Caco-2 (cell line): Measurements from ENCODE around the gene DHDDS. TPM values are rescaled to one million over a fixed set of nuclear protein-coding genes. Genes with fewer than 3 reads are reported as not detected.

ENCODE experiments used
- BruUV-seq: library from RNA; stranded (reverse); fragments of 400-500 nt; replicated peaks from 2 replicates; lab custom pipeline; 2021; lab: Mats Ljungman, UMichigan
- CTCF ChIA-PET: fragments of 300-600 bp; sonication (Branson Sonifier 250); formaldehyde crosslinking; loops from one replicate; lab custom pipeline; 2022; ENCODE audit warnings: antibody characterized with exemption; lab: Charles Lee
- POLR2A ChIA-PET: fragments of 300-600 bp; sonication (Branson Sonifier 250); formaldehyde crosslinking; loops from one replicate; lab custom pipeline; 2022; ENCODE audit warnings: antibody characterized with exemption; lab: Charles Lee
- DNase-seq, 2 experiments: peaks; one replicate each; pipeline versions ENCODE4 v3.0.0 to v3.0.0-alpha.2; 2020 to 2022
- H3K27me3 ChIP-seq: replicated peaks from 2 replicates; pipeline ENCODE4 v1.6.0; 2011; ENCODE audit warnings: low read length; ENCODE audit not compliant: control insufficient read depth, insufficient read depth
- H3K36me3 ChIP-seq: 2 replicates; pipeline ENCODE4 v1.5.1; 2011; ENCODE audit warnings: low read length; ENCODE audit not compliant: control insufficient read depth, insufficient read depth
- H3K4me1 ChIP-seq: fragments of 250-450 bp; sonication (Bioruptor Pico); 2 replicates; pipeline ENCODE4 v1.5.1; 2020; ENCODE audit warnings: mild to moderate bottlenecking
- H3K4me3 ChIP-seq: 2 replicates; pipeline ENCODE4 v1.5.1; 2011; ENCODE audit warnings: low read depth, mild to moderate bottlenecking, control low read depth, low read length
- H3K9me3 ChIP-seq: fragments of 250-450 bp; sonication (Bioruptor Pico); 2 replicates; pipeline ENCODE4 v1.5.1; 2020; ENCODE audit warnings: mild to moderate bottlenecking, moderate library complexity
- H3K27ac Mint-ChIP-seq: one replicate; pipeline ENCODE4 v1.8.0; 2022; ENCODE audit warnings: mixed read lengths; ENCODE audit not compliant: unreplicated experiment
- H3K27me3 Mint-ChIP-seq: one replicate; pipeline ENCODE4 v1.8.0; 2022; ENCODE audit warnings: mixed read lengths; ENCODE audit not compliant: insufficient read depth, unreplicated experiment
- H3K36me3 Mint-ChIP-seq: one replicate; pipeline ENCODE4 v1.8.0; 2022; ENCODE audit warnings: mild to moderate bottlenecking, mixed read lengths; ENCODE audit not compliant: insufficient read depth, unreplicated experiment
- H3K4me1 Mint-ChIP-seq: one replicate; pipeline ENCODE4 v1.8.0; 2022; ENCODE audit warnings: low read depth, mixed read lengths; ENCODE audit not compliant: unreplicated experiment
- H3K4me3 Mint-ChIP-seq: one replicate; pipeline ENCODE4 v1.8.0; 2022; ENCODE audit warnings: mild to moderate bottlenecking, moderate library complexity, mixed read lengths; ENCODE audit not compliant: unreplicated experiment
- H3K9me3 Mint-ChIP-seq: one replicate; pipeline ENCODE4 v1.8.0; 2022; ENCODE audit warnings: mixed read lengths; ENCODE audit not compliant: unreplicated experiment
- CTCF ChIP-seq, 2 experiments: fragments of 200-600 bp in 1 of 2; IDR thresholded peaks; 1 replicate in 1 of 2; 2 replicates in 1 of 2; pipeline versions ENCODE4 v1.5.1 to v1.8.0; 2011 to 2022; ENCODE audit warnings: antibody characterized with exemption in 1 of 2, control low read depth in 1 of 2, inconsistent platforms in 1 of 2, low read depth in 1 of 2, low read length in 1 of 2, mild to moderate bottlenecking in 1 of 2, moderate library complexity in 1 of 2; ENCODE audit not compliant: insufficient read depth in 1 of 2, severe bottlenecking in 1 of 2, unreplicated experiment in 1 of 2
- intact Hi-C: fragments of 100-400 bp; cut with micrococcal nuclease; formaldehyde crosslinking; loops from one replicate; pipeline ENCODE4 v1.10.0; 2022; ENCODE audit not compliant: unreplicated experiment
- total RNA-seq: library from RNA; stranded (reverse); gene quantifications from 2 replicates; pipeline ENCODE4 v1.2.3, GENCODE V29; 2022

The DHDDS gene
- total RNA-seq, 1 experiment from 2014 or later, result 55.6 TPM

GRCh38 chr1:26387447-26387846 lies 44.7 kb upstream of the DHDDS start:
- H3K4me3 Mint-ChIP-seq, result no peak overlapping the region
- Histone ChIP-seq H3K9me3 (no peaks in the 10 kb centered on the region), H3K4me1 (no peaks in the 10 kb centered on the region; the same call in 1 of the 2 replicates), H3K36me3 (no peaks in the 10 kb centered on the region), H3K27me3 (no peaks in the 10 kb centered on the region), H3K4me3 (no peak overlapping the region)
- no peaks in the 10 kb centered on the region for H3K27me3 Mint-ChIP-seq
- ChIA-PET POLR2A (no interaction called here), CTCF (no interaction called here)
- no peak overlapping the region for H3K27ac Mint-ChIP-seq
- BruUV-seq, result no TSS peak
- H3K4me1 Mint-ChIP-seq, result peaks cover 7% of the 10 kb centered on the region
- no peak for TF ChIP-seq CTCF (IDR thresholded peaks at IDR 0.05; ENCODE audit: insufficient read depth in 1 of 2, low read depth in 1 of 2, low read length in 1 of 2, severe bottlenecking in 1 of 2, unreplicated experiment in 1 of 2)
- peak; percentile 20 to 55 for DNase-seq
- peaks cover 6% of the 10 kb centered on the region for H3K36me3 Mint-ChIP-seq
- H3K9me3 Mint-ChIP-seq, result no peaks in the 10 kb centered on the region
- intact Hi-C loops, result no loop called here

GRCh38 chr1:26388791-26389445 lies 43.2 kb upstream of the DHDDS start:
- H3K9me3 ChIP-seq, result no peaks in the 10 kb centered on the region
- H3K27me3 Mint-ChIP-seq, result no peaks in the 10 kb centered on the region
- H3K27me3 ChIP-seq, result no peaks in the 10 kb centered on the region
- TF ChIP-seq CTCF (IDR thresholded peaks at IDR 0.05; ENCODE audit: insufficient read depth in 1 of 2, low read depth in 1 of 2, low read length in 1 of 2, severe bottlenecking in 1 of 2, unreplicated experiment in 1 of 2), result no peak
- no TSS peak for BruUV-seq
- H3K9me3 Mint-ChIP-seq, result no peaks in the 10 kb centered on the region
- H3K4me3 Mint-ChIP-seq, result no peak overlapping the region
- no peaks in the 10 kb centered on the region; the same call in 1 of the 2 replicates for H3K4me1 ChIP-seq
- POLR2A ChIA-PET, result no interaction called here
- peaks cover 7% of the 10 kb centered on the region for H3K4me1 Mint-ChIP-seq
- no peak for DNase-seq
- CTCF ChIA-PET, result no interaction called here
- intact Hi-C loops, result no loop called here
- H3K4me3 ChIP-seq, result no peak overlapping the region
- H3K36me3 Mint-ChIP-seq, result peaks cover 6% of the 10 kb centered on the region
- H3K36me3 ChIP-seq, result no peaks in the 10 kb centered on the region
- H3K27ac Mint-ChIP-seq, result no peak overlapping the region

- no peak for TF ChIP-seq CTCF (IDR thresholded peaks at IDR 0.05; ENCODE audit: insufficient read depth in 1 of 2, low read depth in 1 of 2, low read length in 1 of 2, severe bottlenecking in 1 of 2, unreplicated experiment in 1 of 2)
- POLR2A ChIA-PET, result no interaction called here
- Histone ChIP-seq H3K4me1 (no peaks in the 10 kb centered on the region; the same call in 1 of the 2 replicates), H3K36me3 (no peaks in the 10 kb centered on the region), H3K27me3 (no peaks in the 10 kb centered on the region), H3K9me3 (no peaks in the 10 kb centered on the region), H3K4me3 (no peak overlapping the region)
- BruUV-seq, result no TSS peak
- intact Hi-C loops, result no loop called here
- Mint-ChIP-seq H3K27me3 (no peaks in the 10 kb centered on the region), H3K4me1 (peaks cover 7% of the 10 kb centered on the region), H3K9me3 (no peaks in the 10 kb centered on the region), H3K27ac (no peak overlapping the region), H3K4me3 (no peak overlapping the region), H3K36me3 (peaks cover 6% of the 10 kb centered on the region)
- CTCF ChIA-PET, result no interaction called here
- DNase-seq, result no peak
These were observed 42.4 kb upstream of the DHDDS start for GRCh38 chr1:26389604-26390247.
